ENCODE results near the gene PTPRG.

Gene PTPRG

GRCh38 chr3:61664105-61664482 is 102.7 kb downstream of the PTPRG start:
- DNase-seq = peak; percentile 99

DNA sequence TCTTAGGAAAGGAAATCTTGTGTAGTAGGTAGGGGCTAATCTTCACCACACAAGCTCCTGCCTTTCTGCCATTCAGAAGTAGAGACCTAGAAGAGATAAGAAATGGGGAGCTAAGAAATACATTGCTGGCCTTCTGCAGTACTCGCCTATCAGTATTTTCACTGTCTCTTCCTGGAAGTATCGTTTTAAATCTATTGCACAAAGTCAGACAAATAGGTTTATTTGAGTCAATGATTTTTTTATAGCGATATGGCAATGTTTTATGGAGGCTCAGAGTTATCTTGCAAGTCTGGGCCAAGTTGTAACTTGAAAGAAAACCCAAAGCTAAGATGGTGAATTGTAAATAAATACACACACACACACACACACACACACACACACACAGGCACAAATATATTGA is 103.8 kb downstream of the PTPRG start:
- DNase-seq = no peak

GRCh38 chr3:61665987-61666386 is 104.6 kb downstream of the PTPRG start:
- no peak for DNase-seq

GRCh38 chr3:61666615-61667330 is 105.4 kb downstream of the PTPRG start:
- peak; percentile 61 for DNase-seq

DNA sequence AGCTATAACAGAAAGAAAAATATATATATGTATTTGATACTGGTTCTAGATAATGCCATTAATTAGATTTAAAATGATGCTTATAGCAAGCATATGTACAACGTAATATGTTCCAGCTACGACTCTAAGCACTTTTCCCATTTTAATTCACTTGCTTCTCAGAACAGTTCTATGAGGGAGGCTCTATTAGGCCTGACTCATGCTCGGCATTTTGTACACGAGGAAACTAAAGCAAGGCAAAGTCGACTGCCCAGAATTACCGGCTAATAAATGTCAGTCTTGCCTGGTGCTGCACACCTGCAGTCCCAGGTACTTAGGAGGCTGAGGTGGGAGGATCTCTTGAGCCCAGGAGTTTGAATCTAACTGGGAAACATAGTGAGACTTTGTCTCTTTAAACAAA is 106.0 kb downstream of the PTPRG start:
- DNase-seq = peak; percentile 50

- no peak for DNase-seq
Observed at GRCh38 chr3:61667814-61668213, 106.4 kb downstream of the PTPRG start.

- no peak for DNase-seq
Observed at GRCh38 chr3:61668317-61668864, 107.0 kb downstream of the PTPRG start.

GRCh38 chr3:61669203-61669602 is 107.8 kb downstream of the PTPRG start:
- no peak for DNase-seq

DNA sequence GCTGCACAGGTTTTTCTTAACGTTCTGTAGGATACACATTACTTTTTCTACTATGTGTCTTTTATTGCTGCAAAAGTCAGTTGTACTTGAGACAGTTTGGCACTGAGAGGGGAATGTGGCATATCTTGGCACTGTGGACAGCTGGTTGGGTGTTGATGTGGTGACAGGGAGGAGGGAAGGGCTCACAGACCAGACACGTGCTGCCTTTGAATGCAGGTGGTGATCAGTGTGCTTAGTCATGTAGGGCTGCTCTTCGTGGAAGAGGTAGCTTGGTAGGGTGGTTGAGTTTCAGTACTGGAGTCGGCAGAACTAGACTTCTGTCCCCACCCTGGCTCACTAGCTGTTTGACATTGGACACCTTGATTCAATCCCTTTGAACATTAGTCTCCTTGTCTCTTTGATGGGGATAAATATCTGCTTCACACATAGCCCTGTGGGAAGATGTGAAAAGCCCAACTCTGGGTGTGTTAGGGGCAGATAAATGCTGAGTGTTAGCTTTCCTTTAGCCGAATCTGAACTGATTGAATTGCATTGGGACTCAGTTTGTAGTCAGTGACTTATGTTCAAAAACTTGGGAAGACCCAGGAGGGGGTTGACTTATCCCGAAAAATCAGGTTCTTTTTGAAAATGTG is 108.4 kb downstream of the PTPRG start:
- no peak for DNase-seq

DNA sequence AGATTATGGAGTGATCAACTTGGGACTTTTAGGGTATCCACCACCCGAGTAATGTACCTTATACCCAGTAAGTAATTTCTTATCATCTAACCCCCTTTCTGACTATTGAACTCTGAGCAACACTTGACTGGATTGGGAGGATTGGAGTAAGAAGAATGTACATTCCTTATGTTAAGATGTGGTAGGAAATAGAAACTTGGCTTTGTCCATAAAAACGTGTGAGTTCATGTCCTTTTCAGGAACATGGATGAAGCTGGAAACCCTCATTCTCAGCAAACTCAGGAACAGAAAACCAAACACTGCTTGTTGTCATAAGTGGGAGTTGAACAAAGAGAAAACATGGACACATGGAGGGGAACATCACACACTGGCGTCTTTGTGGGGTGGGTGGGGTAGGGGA is 112.3 kb downstream of the PTPRG start:
- peak; percentile 13 for DNase-seq

GRCh38 chr3:61674596-61674995 is 113.2 kb downstream of the PTPRG start:
- DNase-seq = no peak

- no peak for DNase-seq
Observed at GRCh38 chr3:61679026-61679425, 117.7 kb downstream of the PTPRG start.

GRCh38 chr3:61680617-61681016 is 119.2 kb downstream of the PTPRG start:
- no peak for DNase-seq

DNA sequence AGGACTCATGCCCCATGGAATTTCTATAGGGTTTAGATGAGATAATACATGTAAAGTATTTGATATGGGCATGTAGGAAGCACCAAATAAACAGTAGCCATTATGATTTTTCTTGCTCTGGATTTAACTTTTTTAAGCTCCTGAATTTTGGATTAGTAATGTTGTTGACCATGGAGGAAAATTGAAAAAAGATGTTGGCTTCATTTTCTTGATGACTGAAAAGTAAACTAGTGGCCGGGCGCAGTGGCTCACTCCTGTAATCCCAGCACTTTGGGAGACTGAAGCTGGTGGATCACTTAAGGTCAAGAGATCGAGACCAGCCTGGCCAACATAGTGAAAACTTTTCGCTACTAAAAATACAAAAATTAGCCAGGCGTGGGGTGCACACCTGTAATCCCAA is 120.3 kb downstream of the PTPRG start:
- no peak for DNase-seq

- peak; percentile 82 for DNase-seq
Observed at GRCh38 chr3:61682671-61683548, 121.5 kb downstream of the PTPRG start.

DNA sequence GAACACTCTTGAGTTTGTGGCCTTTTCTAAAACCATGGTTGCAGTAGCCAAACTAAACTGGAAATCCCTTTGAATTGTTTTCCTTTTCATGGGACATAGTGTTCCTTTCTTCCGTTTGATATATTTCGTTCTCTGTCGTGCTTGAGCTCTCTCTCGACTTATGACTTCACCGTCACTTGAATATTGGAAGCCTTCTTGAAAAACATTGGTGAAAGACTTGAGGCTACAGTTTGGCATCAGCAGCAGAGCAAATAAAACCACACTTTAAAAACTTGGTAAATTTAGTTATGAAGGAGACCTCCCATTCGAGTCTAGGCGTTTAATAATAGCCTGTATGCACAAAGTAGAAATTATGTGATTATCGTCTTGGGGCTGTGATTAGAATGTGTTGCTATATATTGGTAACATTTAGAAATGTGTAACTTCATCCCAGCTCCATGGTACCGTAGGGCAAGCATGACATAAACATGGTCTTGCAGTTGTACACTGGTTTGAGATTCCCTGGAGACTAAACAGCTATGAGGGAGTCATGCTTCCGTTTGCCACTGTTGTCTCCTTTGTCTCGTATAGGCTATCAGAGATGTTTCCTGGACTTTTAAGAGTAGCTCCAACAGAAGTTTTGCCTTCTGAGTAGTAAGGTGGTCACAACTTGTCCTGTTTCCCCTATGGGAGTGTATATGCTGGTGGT is 122.3 kb downstream of the PTPRG start:
- no peak for DNase-seq

- DNase-seq = no peak
Observed at GRCh38 chr3:61684386-61684785, 123.0 kb downstream of the PTPRG start.

DNA sequence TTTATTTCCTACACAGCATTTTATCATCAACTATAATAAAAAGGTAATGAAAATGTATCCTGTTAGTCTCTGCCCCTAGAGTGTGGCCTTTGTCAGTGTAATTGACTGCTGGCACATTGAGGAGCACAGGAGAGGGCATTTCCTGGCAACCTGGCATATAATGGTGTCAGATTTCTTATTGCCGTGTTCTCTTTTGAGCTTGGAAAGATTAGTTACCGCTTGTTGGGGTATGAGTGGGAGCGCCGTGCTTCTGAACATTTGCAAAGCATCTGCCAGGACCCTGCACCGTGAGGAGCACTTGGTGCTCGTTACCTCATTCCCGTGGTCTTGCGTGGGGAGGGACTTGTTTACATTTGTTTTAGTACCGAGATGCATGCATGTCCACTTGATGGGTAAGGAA is 124.4 kb downstream of the PTPRG start:
- no peak for DNase-seq

GRCh38 chr3:61686228-61686648 is 124.9 kb downstream of the PTPRG start:
- no peak for DNase-seq

GRCh38 chr3:61687206-61687605 is 125.8 kb downstream of the PTPRG start:
- DNase-seq = no peak

- peak; percentile 23 for DNase-seq
Observed at GRCh38 chr3:61687663-61688306, 126.4 kb downstream of the PTPRG start.

GRCh38 chr3:61688307-61688984 is 127.1 kb downstream of the PTPRG start:
- DNase-seq = no peak
